AG04449 (cell line): ENCODE results near the gene CRYAB.

ENCODE experiments used
- CTCF ChIA-PET: fragments of 350-600 bp; formaldehyde crosslinking; extraction: SDS; loops from one replicate; lab custom pipeline; 2021; ENCODE audit warnings: antibody characterized with exemption; lab: Yijun Ruan, JAX
- POLR2A ChIA-PET: fragments of 400-600, 350-600 bp; formaldehyde crosslinking; extraction: SDS; loops from one replicate; lab custom pipeline; 2020; ENCODE audit warnings: antibody characterized with exemption, inconsistent platforms; lab: Yijun Ruan, JAX
- DNase-seq: peaks from one replicate; pipeline ENCODE4 v3.0.0-alpha.2; 2010; ENCODE audit warnings: low read depth, low spot score
- H3K4me3 ChIP-seq: 2 replicates; pipeline ENCODE4 v1.5.1; 2011; ENCODE audit warnings: low read depth, mild to moderate bottlenecking, control low read depth, low read length
- TF ChIP-seq, protein P1 (sequence below): IDR thresholded peaks from one replicate; pipeline ENCODE4 v1.5.1; 2011; ENCODE audit warnings: mild to moderate bottlenecking, moderate library complexity, low read length, control low read depth, inconsistent platforms; ENCODE audit not compliant: insufficient read depth; ENCODE audit errors: missing control alignments

The CRYAB gene

DNA sequence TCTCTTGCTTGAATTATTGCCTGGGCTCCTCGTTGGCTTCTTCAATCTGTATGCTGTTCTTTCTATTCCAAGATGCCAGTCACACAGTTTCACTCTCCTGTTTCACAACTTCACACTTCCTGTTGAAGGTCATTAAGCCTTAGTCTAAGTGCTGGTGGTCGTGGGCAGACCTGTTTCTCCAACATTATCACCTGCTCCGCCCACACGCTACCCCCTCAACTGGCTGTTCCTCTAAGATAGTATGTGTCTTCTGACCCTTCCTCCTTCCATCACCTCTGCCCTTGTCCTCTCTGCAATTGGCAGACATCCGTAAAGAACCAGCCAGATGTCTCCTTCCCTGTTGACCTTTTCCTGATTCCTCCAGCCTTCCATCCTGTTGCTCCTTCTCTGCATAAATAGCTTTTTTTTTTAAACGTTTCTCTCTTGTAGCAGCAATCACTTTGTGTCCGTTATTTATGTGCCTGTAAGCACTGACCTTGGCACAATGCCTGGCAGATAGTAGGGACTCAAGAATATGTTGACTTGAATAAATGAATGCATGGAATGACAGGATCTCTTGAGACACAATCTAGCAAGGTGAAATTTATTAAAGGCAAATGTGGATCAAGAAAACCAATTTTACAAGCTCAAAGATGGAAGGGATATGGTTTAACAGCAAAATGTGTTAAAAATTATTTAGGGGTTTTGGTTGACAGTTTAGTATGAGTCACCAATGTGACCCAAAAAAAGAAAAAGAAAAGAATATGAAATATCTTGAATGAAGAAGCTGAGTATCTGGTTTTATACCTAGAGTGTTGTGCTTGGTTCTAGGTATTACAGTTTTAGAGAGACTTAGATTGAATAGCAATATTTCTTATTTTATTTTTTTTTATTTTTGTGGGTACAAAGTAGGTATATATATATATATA lies 38.2 kb upstream of the CRYAB start:
- TF ChIP-seq, protein P1, sequence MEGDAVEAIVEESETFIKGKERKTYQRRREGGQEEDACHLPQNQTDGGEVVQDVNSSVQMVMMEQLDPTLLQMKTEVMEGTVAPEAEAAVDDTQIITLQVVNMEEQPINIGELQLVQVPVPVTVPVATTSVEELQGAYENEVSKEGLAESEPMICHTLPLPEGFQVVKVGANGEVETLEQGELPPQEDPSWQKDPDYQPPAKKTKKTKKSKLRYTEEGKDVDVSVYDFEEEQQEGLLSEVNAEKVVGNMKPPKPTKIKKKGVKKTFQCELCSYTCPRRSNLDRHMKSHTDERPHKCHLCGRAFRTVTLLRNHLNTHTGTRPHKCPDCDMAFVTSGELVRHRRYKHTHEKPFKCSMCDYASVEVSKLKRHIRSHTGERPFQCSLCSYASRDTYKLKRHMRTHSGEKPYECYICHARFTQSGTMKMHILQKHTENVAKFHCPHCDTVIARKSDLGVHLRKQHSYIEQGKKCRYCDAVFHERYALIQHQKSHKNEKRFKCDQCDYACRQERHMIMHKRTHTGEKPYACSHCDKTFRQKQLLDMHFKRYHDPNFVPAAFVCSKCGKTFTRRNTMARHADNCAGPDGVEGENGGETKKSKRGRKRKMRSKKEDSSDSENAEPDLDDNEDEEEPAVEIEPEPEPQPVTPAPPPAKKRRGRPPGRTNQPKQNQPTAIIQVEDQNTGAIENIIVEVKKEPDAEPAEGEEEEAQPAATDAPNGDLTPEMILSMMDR = no peak
- ChIA-PET POLR2A (interaction anchor here (0.6 kb wide), 1 partner anchor 29 kb away, joined by 4 read pairs; no protein-coding TSS in a partner anchor), CTCF (no interaction called here)
- DNase-seq = no peak
- no peak overlapping the region for H3K4me3 ChIP-seq

DNA sequence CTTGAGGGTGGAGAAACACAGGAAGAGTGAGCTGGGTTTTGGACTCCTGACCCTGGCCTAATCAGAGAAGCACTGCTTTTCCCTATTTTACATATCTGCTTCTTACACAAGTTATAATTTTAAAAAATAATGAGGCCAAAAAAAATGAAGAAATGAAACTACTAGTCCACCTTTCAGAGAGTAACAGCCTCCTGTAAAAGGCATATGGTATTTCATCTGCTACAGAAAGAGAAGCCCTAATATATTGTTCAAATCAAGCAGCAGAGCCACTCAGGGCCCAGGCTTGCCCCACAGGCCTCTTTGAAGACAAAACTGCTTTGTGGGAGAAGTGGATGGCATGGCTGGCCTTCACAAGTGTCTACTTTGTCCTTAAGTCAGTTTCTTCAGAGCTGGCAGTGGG lies 35.6 kb upstream of the CRYAB start:
- ChIA-PET CTCF (interaction anchor here (11.0 kb wide), 1 partner anchor 18 kb away, joined by 110 read pairs; no protein-coding TSS in a partner anchor), POLR2A (no interaction called here)
- H3K4me3 ChIP-seq = no peak overlapping the region
- no peak for DNase-seq
- TF ChIP-seq, protein P1 = no peak

DNA sequence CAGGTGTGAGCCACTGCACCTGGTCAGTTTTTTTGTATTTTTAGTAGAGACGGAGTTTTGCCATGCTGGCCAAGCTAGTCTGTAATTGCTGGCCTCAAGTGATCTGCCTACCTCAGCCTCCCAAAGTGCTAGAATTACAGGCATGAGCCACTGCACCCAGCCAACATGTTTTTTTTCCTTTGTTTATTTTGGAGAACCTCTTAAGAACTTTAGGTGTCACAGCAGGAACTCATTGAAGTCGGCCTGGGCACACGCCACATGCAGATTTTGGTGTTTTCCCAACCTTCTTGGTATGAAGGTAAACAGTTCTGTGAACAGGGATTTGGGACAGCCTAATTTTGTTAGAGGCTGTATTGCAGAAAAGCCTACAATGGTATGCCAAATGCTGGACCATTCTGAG lies 34.9 kb upstream of the CRYAB start:
- TF ChIP-seq, protein P1 = no peak
- DNase-seq = no peak
- CTCF ChIA-PET = interaction anchor here (11.0 kb wide), 1 partner anchor 17 kb away, joined by 110 read pairs; no protein-coding TSS in a partner anchor
- H3K4me3 ChIP-seq = no peak overlapping the region
- POLR2A ChIA-PET = no interaction called here

DNA sequence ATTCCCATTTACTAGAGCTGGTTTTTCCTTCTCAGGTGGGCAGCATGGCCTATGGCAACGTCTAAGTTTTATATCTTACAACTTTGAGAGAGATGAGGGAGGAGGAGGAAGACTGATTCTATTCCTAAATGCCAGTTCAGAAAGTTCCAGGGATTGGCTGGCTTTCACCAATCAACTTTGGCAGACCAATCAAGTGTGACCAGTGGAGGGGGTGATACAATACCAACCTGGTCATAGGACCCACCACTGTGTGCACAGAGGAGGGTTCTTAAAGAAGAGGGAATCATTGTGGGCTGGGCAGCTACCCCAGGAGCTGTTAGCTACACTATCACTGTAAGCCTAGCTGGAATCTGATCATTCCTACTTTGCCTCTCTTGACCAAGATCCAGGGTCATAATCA lies 33.6 kb upstream of the CRYAB start:
- ChIA-PET POLR2A (interaction anchor here (0.5 to 0.7 kb wide), 2 partner anchors 18 to 20 kb away, joined by 3 read pairs; no protein-coding TSS in a partner anchor), CTCF (interaction anchor here (0.6 to 11.0 kb wide), 6 partner anchors 9 to 341 kb away, joined by 3 to 110 read pairs (median 8); no protein-coding TSS in a partner anchor)
- TF ChIP-seq, protein P1 = no peak
- no peak overlapping the region for H3K4me3 ChIP-seq
- DNase-seq = no peak

DNA sequence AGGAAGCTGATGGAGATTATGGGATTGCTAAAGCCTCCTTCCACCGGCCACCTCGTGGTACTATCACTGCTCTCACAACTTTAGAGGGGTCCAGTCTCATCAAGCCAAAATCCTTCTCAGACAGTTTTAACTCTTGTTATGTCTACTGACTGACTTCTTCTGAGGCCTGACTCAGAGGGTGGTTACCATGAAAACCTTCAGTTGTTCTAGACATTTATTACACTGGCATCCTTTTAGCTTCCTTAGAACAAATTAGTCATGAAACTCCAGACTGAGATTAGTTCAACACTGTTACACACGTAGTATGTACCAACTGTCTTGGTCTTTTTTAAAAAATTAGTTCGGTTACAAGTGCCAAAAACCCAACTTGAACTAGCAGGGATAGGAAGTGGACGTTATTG lies 33.1 kb upstream of the CRYAB start:
- CTCF ChIA-PET = interaction anchor here (1.3 to 11.0 kb wide), 6 partner anchors 9 to 37 kb away, joined by 4 to 110 read pairs (median 8); no protein-coding TSS in a partner anchor
- TF ChIP-seq, protein P1 = no peak
- POLR2A ChIA-PET = interaction anchor here (0.5 to 1.2 kb wide), 5 partner anchors 17 to 73 kb away, joined by 3 read pairs; partner anchors contain the start of gene ALG9
- H3K4me3 ChIP-seq = no peak overlapping the region
- DNase-seq = peak; percentile 77

DNA sequence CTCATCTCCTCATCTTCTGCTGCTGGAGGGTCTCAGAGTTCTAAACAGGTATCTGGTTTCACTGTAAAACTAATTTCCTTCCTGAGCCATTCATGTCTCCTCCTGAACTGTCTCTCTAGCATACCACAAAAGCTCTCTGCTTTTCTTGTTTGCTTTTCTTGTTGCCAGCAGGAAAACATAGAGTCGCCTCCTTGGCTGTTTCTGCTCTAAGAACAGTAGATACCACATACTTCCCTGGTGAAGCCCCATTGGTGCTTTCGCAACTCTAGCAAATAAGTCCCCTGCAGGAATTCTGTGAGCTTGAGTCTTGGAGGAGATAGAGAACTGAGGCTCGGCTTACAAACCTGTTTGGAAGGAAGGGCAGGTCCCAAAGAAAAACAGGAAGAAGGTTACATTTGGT lies 32.6 kb upstream of the CRYAB start:
- DNase-seq = peak; percentile 82
- TF ChIP-seq, protein P1 = no peak
- ChIA-PET POLR2A (interaction anchor here (0.8 to 1.2 kb wide), 3 partner anchors 17 to 73 kb away, joined by 3 read pairs; partner anchors contain the start of gene ALG9), CTCF (interaction anchor here (0.9 to 11.0 kb wide), 7 partner anchors 9 to 37 kb away, joined by 4 to 110 read pairs (median 8); no protein-coding TSS in a partner anchor)
- no peak overlapping the region for H3K4me3 ChIP-seq
